Measurements from ENCODE around the gene XRCC4. TPM values are rescaled to one million over a fixed set of nuclear protein-coding genes. Genes with fewer than 3 reads are reported as not detected.

The XRCC4 gene
- polyA plus RNA-seq, 2 donors: 2.7 to 5.1 TPM

GRCh38 chr5:83374547-83374946 lies 297.2 kb downstream of the XRCC4 start:
- no peak overlapping the region for H3K27ac ChIP-seq (ENCODE audit: low read depth in 2 of 2, low read length in 1 of 2)
- no peaks in the 10 kb centered on the region for H3K4me1 ChIP-seq (ENCODE audit: control insufficient read depth in 2 of 2, insufficient read depth in 2 of 2, low read length in 1 of 2)
- 26 to 44% methylated on average over 2 of the region's 2 CpGs for WGBS, 2 donors

GRCh38 chr5:83375049-83375745 lies 297.9 kb downstream of the XRCC4 start:
- H3K27me3 ChIP-seq (ENCODE audit: control insufficient read depth in 1 of 2, insufficient read depth in 2 of 2, low read length in 2 of 2): no peaks in the 10 kb centered on the region
- no peak overlapping the region for H3K27ac ChIP-seq (ENCODE audit: low read depth in 2 of 2, low read length in 1 of 2)
- no peaks in the 10 kb centered on the region for H3K9me3 ChIP-seq (ENCODE audit: control insufficient read depth in 2 of 2, insufficient read depth in 1 of 2, low read depth in 1 of 2, low read length in 1 of 2)
- H3K4me3 ChIP-seq (ENCODE audit: low read depth in 1 of 2, low read length in 2 of 2): no peak overlapping the region
- WGBS, 2 donors: 82 to 90% methylated on average over 3 of the region's 3 CpGs
- H3K36me3 ChIP-seq (ENCODE audit: control insufficient read depth in 2 of 2, insufficient read depth in 2 of 2, low read length in 1 of 2): no peaks in the 10 kb centered on the region
- no peaks in the 10 kb centered on the region for H3K4me1 ChIP-seq (ENCODE audit: control insufficient read depth in 2 of 2, insufficient read depth in 2 of 2, low read length in 1 of 2)

More at GRCh38 chr5:83374547-83374946, 297.2 kb downstream of the XRCC4 start:
- Histone ChIP-seq H3K36me3 (ENCODE audit: control insufficient read depth in 2 of 2, insufficient read depth in 2 of 2, low read length in 1 of 2) (no peaks in the 10 kb centered on the region), H3K9me3 (ENCODE audit: control insufficient read depth in 2 of 2, insufficient read depth in 1 of 2, low read depth in 1 of 2, low read length in 1 of 2) (no peaks in the 10 kb centered on the region), H3K27me3 (ENCODE audit: control insufficient read depth in 1 of 2, insufficient read depth in 2 of 2, low read length in 2 of 2) (no peaks in the 10 kb centered on the region), H3K4me3 (ENCODE audit: low read depth in 1 of 2, low read length in 2 of 2) (no peak overlapping the region)

GRCh38 chr5:83376461-83376860 lies 299.1 kb downstream of the XRCC4 start:
- Histone ChIP-seq H3K9me3 (ENCODE audit: control insufficient read depth in 2 of 2, insufficient read depth in 1 of 2, low read depth in 1 of 2, low read length in 1 of 2) (no peaks in the 10 kb centered on the region), H3K27me3 (ENCODE audit: control insufficient read depth in 1 of 2, insufficient read depth in 2 of 2, low read length in 2 of 2) (no peaks in the 10 kb centered on the region), H3K36me3 (ENCODE audit: control insufficient read depth in 2 of 2, insufficient read depth in 2 of 2, low read length in 1 of 2) (no peaks in the 10 kb centered on the region), H3K4me3 (ENCODE audit: low read depth in 1 of 2, low read length in 2 of 2) (no peak overlapping the region), H3K27ac (ENCODE audit: low read depth in 2 of 2, low read length in 1 of 2) (no peak overlapping the region), H3K4me1 (ENCODE audit: control insufficient read depth in 2 of 2, insufficient read depth in 2 of 2, low read length in 1 of 2) (no peaks in the 10 kb centered on the region)
- 54 to 63% methylated on average over 2 of the region's 2 CpGs for WGBS, 2 donors

GRCh38 chr5:83377131-83377865 lies 300.0 kb downstream of the XRCC4 start:
- 71 to 72% methylated on average over 3 of the region's 3 CpGs for WGBS, 2 donors
- Histone ChIP-seq H3K4me3 (ENCODE audit: low read depth in 1 of 2, low read length in 2 of 2) (no peak overlapping the region), H3K27me3 (ENCODE audit: control insufficient read depth in 1 of 2, insufficient read depth in 2 of 2, low read length in 2 of 2) (no peaks in the 10 kb centered on the region), H3K36me3 (ENCODE audit: control insufficient read depth in 2 of 2, insufficient read depth in 2 of 2, low read length in 1 of 2) (no peaks in the 10 kb centered on the region), H3K4me1 (ENCODE audit: control insufficient read depth in 2 of 2, insufficient read depth in 2 of 2, low read length in 1 of 2) (no peaks in the 10 kb centered on the region), H3K27ac (ENCODE audit: low read depth in 2 of 2, low read length in 1 of 2) (no peak overlapping the region), H3K9me3 (ENCODE audit: control insufficient read depth in 2 of 2, insufficient read depth in 1 of 2, low read depth in 1 of 2, low read length in 1 of 2) (no peaks in the 10 kb centered on the region)

GRCh38 chr5:83378624-83379289 lies 301.4 kb downstream of the XRCC4 start:
- 86 to 90% methylated on average over 7 of the region's 7 CpGs for WGBS, 2 donors
- Histone ChIP-seq H3K36me3 (ENCODE audit: control insufficient read depth in 2 of 2, insufficient read depth in 2 of 2, low read length in 1 of 2) (no peaks in the 10 kb centered on the region), H3K27ac (ENCODE audit: low read depth in 2 of 2, low read length in 1 of 2) (no peak overlapping the region), H3K9me3 (ENCODE audit: control insufficient read depth in 2 of 2, insufficient read depth in 1 of 2, low read depth in 1 of 2, low read length in 1 of 2) (no peaks in the 10 kb centered on the region), H3K4me3 (ENCODE audit: low read depth in 1 of 2, low read length in 2 of 2) (no peak overlapping the region), H3K4me1 (ENCODE audit: control insufficient read depth in 2 of 2, insufficient read depth in 2 of 2, low read length in 1 of 2) (no peaks in the 10 kb centered on the region), H3K27me3 (ENCODE audit: control insufficient read depth in 1 of 2, insufficient read depth in 2 of 2, low read length in 2 of 2) (no peaks in the 10 kb centered on the region)

- no peaks in the 10 kb centered on the region for H3K27me3 ChIP-seq (ENCODE audit: control insufficient read depth in 1 of 2, insufficient read depth in 2 of 2, low read length in 2 of 2)
- no peaks in the 10 kb centered on the region for H3K9me3 ChIP-seq (ENCODE audit: control insufficient read depth in 2 of 2, insufficient read depth in 1 of 2, low read depth in 1 of 2, low read length in 1 of 2)
- 79 to 80% methylated on average over 4 of the region's 4 CpGs for WGBS, 2 donors
- no peak overlapping the region for H3K27ac ChIP-seq (ENCODE audit: low read depth in 2 of 2, low read length in 1 of 2)
- H3K36me3 ChIP-seq (ENCODE audit: control insufficient read depth in 2 of 2, insufficient read depth in 2 of 2, low read length in 1 of 2): no peaks in the 10 kb centered on the region
- H3K4me1 ChIP-seq (ENCODE audit: control insufficient read depth in 2 of 2, insufficient read depth in 2 of 2, low read length in 1 of 2): no peaks in the 10 kb centered on the region
- no peak overlapping the region for H3K4me3 ChIP-seq (ENCODE audit: low read depth in 1 of 2, low read length in 2 of 2)
Observed at GRCh38 chr5:83385812-83386211, 308.5 kb downstream of the XRCC4 start.

- 79 to 90% methylated on average over 2 of the region's 2 CpGs for WGBS, 2 donors
Observed at GRCh38 chr5:83387041-83387440, 309.7 kb downstream of the XRCC4 start.

GRCh38 chr5:83388608-83389007 lies 311.3 kb downstream of the XRCC4 start:
- Histone ChIP-seq H3K36me3 (ENCODE audit: control insufficient read depth in 2 of 2, insufficient read depth in 2 of 2, low read length in 1 of 2) (no peaks in the 10 kb centered on the region), H3K4me3 (ENCODE audit: low read depth in 1 of 2, low read length in 2 of 2) (no peak overlapping the region), H3K27me3 (ENCODE audit: control insufficient read depth in 1 of 2, insufficient read depth in 2 of 2, low read length in 2 of 2) (no peaks in the 10 kb centered on the region), H3K4me1 (ENCODE audit: control insufficient read depth in 2 of 2, insufficient read depth in 2 of 2, low read length in 1 of 2) (no peaks in the 10 kb centered on the region), H3K9me3 (ENCODE audit: control insufficient read depth in 2 of 2, insufficient read depth in 1 of 2, low read depth in 1 of 2, low read length in 1 of 2) (no peaks in the 10 kb centered on the region), H3K27ac (ENCODE audit: low read depth in 2 of 2, low read length in 1 of 2) (no peak overlapping the region)

More at GRCh38 chr5:83387041-83387440, 309.7 kb downstream of the XRCC4 start:
- no peaks in the 10 kb centered on the region for H3K9me3 ChIP-seq (ENCODE audit: control insufficient read depth in 2 of 2, insufficient read depth in 1 of 2, low read depth in 1 of 2, low read length in 1 of 2)
- H3K27me3 ChIP-seq (ENCODE audit: control insufficient read depth in 1 of 2, insufficient read depth in 2 of 2, low read length in 2 of 2): no peaks in the 10 kb centered on the region
- H3K36me3 ChIP-seq (ENCODE audit: control insufficient read depth in 2 of 2, insufficient read depth in 2 of 2, low read length in 1 of 2): no peaks in the 10 kb centered on the region
- no peaks in the 10 kb centered on the region for H3K4me1 ChIP-seq (ENCODE audit: control insufficient read depth in 2 of 2, insufficient read depth in 2 of 2, low read length in 1 of 2)
- no peak overlapping the region for H3K27ac ChIP-seq (ENCODE audit: low read depth in 2 of 2, low read length in 1 of 2)
- H3K4me3 ChIP-seq (ENCODE audit: low read depth in 1 of 2, low read length in 2 of 2): no peak overlapping the region

GRCh38 chr5:83392766-83393503 lies 315.6 kb downstream of the XRCC4 start:
- Histone ChIP-seq H3K4me3 (ENCODE audit: low read depth in 1 of 2, low read length in 2 of 2) (no peak overlapping the region), H3K27ac (ENCODE audit: low read depth in 2 of 2, low read length in 1 of 2) (no peak overlapping the region), H3K9me3 (ENCODE audit: control insufficient read depth in 2 of 2, insufficient read depth in 1 of 2, low read depth in 1 of 2, low read length in 1 of 2) (no peaks in the 10 kb centered on the region), H3K27me3 (ENCODE audit: control insufficient read depth in 1 of 2, insufficient read depth in 2 of 2, low read length in 2 of 2) (no peaks in the 10 kb centered on the region), H3K4me1 (ENCODE audit: control insufficient read depth in 2 of 2, insufficient read depth in 2 of 2, low read length in 1 of 2) (no peaks in the 10 kb centered on the region), H3K36me3 (ENCODE audit: control insufficient read depth in 2 of 2, insufficient read depth in 2 of 2, low read length in 1 of 2) (no peaks in the 10 kb centered on the region)
- 85 to 87% methylated on average over 9 of the region's 9 CpGs for WGBS, 2 donors
